ENCODE results near the gene MPO.

Gene MPO

DNA sequence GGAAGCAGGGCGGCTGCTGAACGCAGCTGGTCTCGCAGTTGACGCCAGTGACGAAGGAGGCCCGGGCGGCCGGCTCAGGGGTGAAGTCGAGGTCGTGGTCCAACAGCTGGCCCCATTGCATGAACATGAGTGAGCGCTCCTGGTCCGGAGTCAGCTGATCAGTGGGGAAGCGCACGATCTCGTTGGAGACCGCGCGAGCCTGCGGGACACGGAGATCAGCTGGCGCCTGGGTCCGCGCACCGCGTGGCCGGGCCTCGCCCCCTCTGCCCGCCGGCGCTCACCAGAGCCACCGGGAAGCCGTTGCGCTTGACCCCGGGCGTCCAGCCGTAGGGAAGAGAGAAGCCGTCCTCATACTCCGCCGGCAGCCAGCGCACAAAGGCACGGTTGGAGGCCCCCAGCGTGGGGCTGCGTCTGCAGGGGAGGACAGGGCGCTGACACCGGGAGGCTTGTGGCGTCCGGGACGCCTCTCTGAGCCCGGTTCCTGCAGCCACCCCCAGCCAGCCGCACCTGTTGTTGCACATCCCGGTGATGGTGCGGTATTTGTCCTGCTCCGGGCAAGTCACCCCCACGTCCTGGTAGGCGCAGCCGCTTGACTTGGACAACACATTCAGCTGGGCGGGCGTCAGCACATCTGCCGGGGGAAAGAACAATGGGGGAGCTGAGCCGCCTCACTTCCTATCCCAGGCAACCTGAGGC, 1.6 kb downstream of the MPO start:
- TF ChIP-seq, protein P1, sequence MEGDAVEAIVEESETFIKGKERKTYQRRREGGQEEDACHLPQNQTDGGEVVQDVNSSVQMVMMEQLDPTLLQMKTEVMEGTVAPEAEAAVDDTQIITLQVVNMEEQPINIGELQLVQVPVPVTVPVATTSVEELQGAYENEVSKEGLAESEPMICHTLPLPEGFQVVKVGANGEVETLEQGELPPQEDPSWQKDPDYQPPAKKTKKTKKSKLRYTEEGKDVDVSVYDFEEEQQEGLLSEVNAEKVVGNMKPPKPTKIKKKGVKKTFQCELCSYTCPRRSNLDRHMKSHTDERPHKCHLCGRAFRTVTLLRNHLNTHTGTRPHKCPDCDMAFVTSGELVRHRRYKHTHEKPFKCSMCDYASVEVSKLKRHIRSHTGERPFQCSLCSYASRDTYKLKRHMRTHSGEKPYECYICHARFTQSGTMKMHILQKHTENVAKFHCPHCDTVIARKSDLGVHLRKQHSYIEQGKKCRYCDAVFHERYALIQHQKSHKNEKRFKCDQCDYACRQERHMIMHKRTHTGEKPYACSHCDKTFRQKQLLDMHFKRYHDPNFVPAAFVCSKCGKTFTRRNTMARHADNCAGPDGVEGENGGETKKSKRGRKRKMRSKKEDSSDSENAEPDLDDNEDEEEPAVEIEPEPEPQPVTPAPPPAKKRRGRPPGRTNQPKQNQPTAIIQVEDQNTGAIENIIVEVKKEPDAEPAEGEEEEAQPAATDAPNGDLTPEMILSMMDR (IDR thresholded peaks at IDR 0.05; ENCODE audit: insufficient read depth, low read length, poor library complexity, severe bottlenecking), result no peak
- Histone ChIP-seq H3K36me3 (ENCODE audit: control insufficient read depth, insufficient read depth, low read length) (no peaks in the 10 kb centered on the region), H3K27me3 (replicated peaks; ENCODE audit: control insufficient read depth, insufficient read depth, low read length) (no peaks in the 10 kb centered on the region; the same call in 1 of the 2 replicates)

DNA sequence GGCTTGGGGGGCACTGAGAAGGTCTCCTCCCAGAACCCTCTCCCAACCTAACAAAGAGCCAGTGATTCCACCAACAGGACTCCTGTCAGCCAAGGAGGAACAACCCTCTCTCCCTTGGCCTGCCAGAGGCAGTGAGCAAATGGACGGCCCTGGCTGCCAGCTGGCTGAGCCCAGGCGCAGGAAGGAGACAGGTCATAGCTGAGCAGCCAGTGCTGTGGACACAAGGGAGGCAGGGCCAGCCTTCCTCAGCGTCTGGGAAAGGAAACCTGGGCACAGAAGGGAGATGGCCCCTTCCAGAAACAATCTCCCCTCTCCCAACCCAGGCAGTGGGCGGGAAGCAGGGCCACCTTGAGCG, 2.1 kb downstream of the MPO start:
- no peak overlapping the region for H3K4me3 ChIP-seq (replicated peaks; ENCODE audit: low read depth, low read length)
- H3K27me3 ChIP-seq (replicated peaks; ENCODE audit: control insufficient read depth, insufficient read depth, low read length), result no peaks in the 10 kb centered on the region; the same call in 1 of the 2 replicates
- no peaks in the 10 kb centered on the region for H3K36me3 ChIP-seq (ENCODE audit: control insufficient read depth, insufficient read depth, low read length)
- no peak for DNase-seq (ENCODE audit: extremely low read depth, insufficient read length)
- TF ChIP-seq, protein P1 (IDR thresholded peaks at IDR 0.05; ENCODE audit: insufficient read depth, low read length, poor library complexity, severe bottlenecking), result no peak

More for the DNA sequence above, 1.6 kb downstream of the MPO start:
- DNase-seq (ENCODE audit: extremely low read depth, insufficient read length), result no peak
- H3K4me3 ChIP-seq (replicated peaks; ENCODE audit: low read depth, low read length), result no peak overlapping the region

DNA sequence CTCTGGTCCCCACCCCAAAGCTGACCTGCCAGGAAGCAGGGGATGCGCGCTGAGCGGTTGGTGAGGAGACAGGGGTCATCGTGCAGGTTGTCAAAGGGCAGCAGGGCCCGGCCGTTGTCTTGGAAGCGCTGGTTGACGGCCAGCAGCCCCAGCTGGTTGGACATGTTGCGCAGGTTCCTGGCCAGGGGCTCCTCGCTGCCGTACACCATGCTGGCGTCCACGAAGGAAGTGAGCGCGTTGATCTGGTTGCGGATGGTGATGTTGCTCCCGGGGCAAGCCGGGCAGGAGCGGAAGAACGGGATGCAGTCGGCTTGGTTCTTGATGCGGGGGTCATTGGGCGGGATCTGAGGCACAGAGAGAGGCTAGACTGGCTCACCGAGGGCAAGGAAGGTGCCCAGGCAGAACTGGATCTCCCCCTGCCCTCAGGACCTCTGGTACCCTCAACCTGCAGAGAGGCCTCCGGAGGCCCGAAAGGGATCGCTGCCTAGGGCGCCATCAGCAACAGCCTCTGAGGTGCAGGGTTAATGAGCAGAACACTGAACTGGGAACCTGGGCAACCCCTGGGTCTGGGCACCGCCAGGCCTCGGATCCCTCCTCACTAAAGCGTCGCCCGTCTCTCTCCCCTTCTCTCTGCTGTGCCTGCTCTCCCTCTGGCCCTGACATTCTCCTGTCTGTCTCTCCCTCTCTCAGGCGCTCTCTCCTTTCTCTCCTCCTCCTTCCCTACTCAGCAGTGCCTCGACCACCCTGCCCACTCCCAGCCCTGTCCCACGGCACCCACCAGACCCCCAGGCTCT, 2.7 kb downstream of the MPO start:
- no peak for DNase-seq (ENCODE audit: extremely low read depth, insufficient read length)
- Histone ChIP-seq H3K36me3 (ENCODE audit: control insufficient read depth, insufficient read depth, low read length) (no peaks in the 10 kb centered on the region), H3K27me3 (replicated peaks; ENCODE audit: control insufficient read depth, insufficient read depth, low read length) (no peaks in the 10 kb centered on the region; the same call in 1 of the 2 replicates), H3K4me3 (replicated peaks; ENCODE audit: low read depth, low read length) (no peak overlapping the region)
- TF ChIP-seq, protein P1 (IDR thresholded peaks at IDR 0.05; ENCODE audit: insufficient read depth, low read length, poor library complexity, severe bottlenecking), result no peak

DNA sequence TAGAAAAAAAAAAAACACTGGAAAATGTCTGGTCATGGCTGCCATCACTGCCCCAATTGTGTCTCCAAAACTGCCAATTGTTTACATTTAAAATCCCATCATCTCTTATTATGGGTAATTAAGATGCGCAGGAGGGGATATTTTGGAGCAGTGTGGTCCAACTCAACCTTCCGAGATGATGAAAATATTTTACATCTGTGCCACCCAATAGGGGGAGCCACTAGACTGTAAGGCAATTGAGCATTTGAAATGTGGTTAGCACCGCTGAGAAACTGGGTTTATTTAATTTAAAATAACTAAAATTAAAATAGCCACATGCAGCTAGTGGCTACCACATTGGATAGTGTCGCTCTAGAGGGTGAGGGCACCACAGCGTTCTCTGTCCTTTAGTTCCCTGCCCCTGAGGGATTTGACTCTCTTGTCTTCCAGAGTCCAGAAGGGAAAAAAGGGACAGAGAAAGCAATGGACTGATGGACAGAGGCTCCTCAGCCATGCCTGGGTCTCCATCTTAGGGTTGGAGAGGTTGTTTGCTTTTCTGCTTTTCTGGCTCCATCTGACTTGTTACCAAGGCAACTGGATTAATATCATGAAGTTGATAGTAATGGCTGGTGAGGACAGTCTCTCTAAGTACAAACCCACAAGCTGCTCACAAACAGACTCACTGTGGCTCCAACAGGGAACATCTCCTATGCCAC, 3.5 kb downstream of the MPO start:
- Histone ChIP-seq H3K4me3 (replicated peaks; ENCODE audit: low read depth, low read length) (no peak overlapping the region), H3K36me3 (ENCODE audit: control insufficient read depth, insufficient read depth, low read length) (no peaks in the 10 kb centered on the region), H3K27me3 (replicated peaks; ENCODE audit: control insufficient read depth, insufficient read depth, low read length) (no peaks in the 10 kb centered on the region; the same call in 1 of the 2 replicates)
- TF ChIP-seq, protein P1 (IDR thresholded peaks at IDR 0.05; ENCODE audit: insufficient read depth, low read length, poor library complexity, severe bottlenecking), result peak; percentile 59
- no peak for DNase-seq (ENCODE audit: extremely low read depth, insufficient read length)

DNA sequence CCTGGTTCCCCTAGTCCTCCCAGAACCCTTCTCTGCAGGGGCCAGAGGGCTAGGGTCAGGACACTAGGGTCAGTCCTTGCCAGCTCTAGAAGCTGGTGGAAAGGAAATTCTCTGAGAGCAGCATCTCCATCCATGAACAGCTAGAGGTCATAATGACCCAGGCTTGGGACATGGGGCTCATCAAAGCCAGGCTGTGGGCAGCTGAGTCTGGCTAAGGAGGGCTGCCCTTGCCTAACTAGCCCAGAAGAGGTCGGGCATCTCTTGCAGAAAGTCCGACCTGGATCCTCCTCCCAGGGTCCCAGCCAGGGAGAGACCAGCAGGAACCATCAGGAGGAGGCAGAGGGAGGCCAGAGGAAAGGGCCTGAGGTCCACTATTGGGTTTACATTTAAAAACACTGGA, 4.3 kb downstream of the MPO start:
- Histone ChIP-seq H3K27me3 (replicated peaks; ENCODE audit: control insufficient read depth, insufficient read depth, low read length) (no peaks in the 10 kb centered on the region; the same call in 1 of the 2 replicates), H3K36me3 (ENCODE audit: control insufficient read depth, insufficient read depth, low read length) (no peaks in the 10 kb centered on the region), H3K4me3 (replicated peaks; ENCODE audit: low read depth, low read length) (no peak overlapping the region)
- no peak for DNase-seq (ENCODE audit: extremely low read depth, insufficient read length)
- TF ChIP-seq, protein P1 (IDR thresholded peaks at IDR 0.05; ENCODE audit: insufficient read depth, low read length, poor library complexity, severe bottlenecking), result no peak
